ENCODE data around the gene QSOX2.

Gene QSOX2

DNA sequence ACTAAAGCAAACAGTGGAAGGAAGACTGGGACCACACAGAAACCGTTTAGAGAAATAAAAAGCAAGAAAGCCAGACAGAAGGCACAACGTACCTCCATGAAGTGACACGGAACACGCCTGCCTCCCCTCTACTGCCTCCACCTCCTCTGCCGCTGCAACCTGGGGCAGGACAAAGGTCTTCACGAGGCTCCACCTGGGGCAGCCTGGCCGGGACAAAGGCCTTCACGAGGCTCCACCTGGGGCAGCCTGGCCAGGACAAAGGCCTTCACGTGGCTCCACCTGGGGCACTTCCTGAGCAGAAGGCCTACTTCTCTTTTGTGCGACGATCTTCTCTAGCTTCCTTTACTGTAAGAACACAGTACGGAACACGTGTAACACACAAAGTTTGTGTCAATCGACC, 11.7 kb downstream of the QSOX2 start:
- Histone ChIP-seq H3K4me2 (ENCODE audit: low read length) (no peak overlapping the region), H4K20me1 (ENCODE audit: insufficient read depth, low read length) (no peaks in the 10 kb centered on the region)
- TF ChIP-seq EZH2 (IDR thresholded peaks at IDR 0.05; ENCODE audit: borderline replicate concordance, low read length) = no peak
- TF ChIP-seq, protein P1, sequence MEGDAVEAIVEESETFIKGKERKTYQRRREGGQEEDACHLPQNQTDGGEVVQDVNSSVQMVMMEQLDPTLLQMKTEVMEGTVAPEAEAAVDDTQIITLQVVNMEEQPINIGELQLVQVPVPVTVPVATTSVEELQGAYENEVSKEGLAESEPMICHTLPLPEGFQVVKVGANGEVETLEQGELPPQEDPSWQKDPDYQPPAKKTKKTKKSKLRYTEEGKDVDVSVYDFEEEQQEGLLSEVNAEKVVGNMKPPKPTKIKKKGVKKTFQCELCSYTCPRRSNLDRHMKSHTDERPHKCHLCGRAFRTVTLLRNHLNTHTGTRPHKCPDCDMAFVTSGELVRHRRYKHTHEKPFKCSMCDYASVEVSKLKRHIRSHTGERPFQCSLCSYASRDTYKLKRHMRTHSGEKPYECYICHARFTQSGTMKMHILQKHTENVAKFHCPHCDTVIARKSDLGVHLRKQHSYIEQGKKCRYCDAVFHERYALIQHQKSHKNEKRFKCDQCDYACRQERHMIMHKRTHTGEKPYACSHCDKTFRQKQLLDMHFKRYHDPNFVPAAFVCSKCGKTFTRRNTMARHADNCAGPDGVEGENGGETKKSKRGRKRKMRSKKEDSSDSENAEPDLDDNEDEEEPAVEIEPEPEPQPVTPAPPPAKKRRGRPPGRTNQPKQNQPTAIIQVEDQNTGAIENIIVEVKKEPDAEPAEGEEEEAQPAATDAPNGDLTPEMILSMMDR (IDR thresholded peaks at IDR 0.05; ENCODE audit: low read length) = no peak

DNA sequence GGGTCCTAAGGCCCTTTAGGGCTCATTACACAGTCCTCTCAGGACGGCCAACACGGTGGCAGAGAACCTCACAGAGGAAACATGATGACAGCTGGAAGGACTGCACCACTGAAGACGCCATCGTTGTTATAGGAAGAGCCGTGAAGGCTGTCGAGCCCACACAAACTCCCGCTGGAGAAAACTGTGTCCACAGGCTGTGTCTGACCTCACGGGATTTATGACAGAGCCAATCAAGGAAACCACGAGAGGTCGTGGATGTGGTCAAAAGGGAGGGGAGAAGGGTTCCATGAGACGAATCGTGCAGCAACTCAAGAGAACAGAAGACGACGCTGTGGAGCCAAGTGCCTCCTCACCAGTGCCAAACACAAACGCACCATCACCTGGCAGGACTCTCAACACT, 12.2 kb downstream of the QSOX2 start:
- no peak overlapping the region for H3K4me2 ChIP-seq (ENCODE audit: low read length)
- no peak overlapping the region for H3K4me3 ChIP-seq (ENCODE audit: low read depth, low read length, poor library complexity, severe bottlenecking)
- no peak overlapping the region for H2AFZ ChIP-seq (ENCODE audit: low read length)
- H3F3A ChIP-seq (ENCODE audit: insufficient read depth, low read length) = no peaks in the 10 kb centered on the region
- no peaks in the 10 kb centered on the region for H3K9me3 ChIP-seq (ENCODE audit: low read length)
- H3K4me1 ChIP-seq (ENCODE audit: insufficient read depth, low read length, severe bottlenecking) = peaks cover 44% of the 10 kb centered on the region
- H3K27me3 ChIP-seq (ENCODE audit: insufficient read depth, low read length) = no peaks in the 10 kb centered on the region
- H3K79me2 ChIP-seq (ENCODE audit: insufficient read depth, low read length) = peaks cover 9% of the 10 kb centered on the region
- H3K9ac ChIP-seq (ENCODE audit: low read length) = no peak overlapping the region; the same call in 1 of the 2 replicates
- H3K9me2 ChIP-seq (ENCODE audit: low read depth, low read length) = no peaks in the 10 kb centered on the region
- H4K20me1 ChIP-seq (ENCODE audit: insufficient read depth, low read length) = no peaks in the 10 kb centered on the region
- peak overlapping the region; percentile 61 for H3K27ac ChIP-seq (ENCODE audit: low read depth, low read length, poor library complexity, severe bottlenecking)
- TF ChIP-seq EZH2 (IDR thresholded peaks at IDR 0.05; ENCODE audit: borderline replicate concordance, low read length) = no peak
- TF ChIP-seq, protein P1 (IDR thresholded peaks at IDR 0.05; ENCODE audit: low read length) = no peak
- peaks cover 65% of the 10 kb centered on the region for H3K36me3 ChIP-seq (ENCODE audit: insufficient read depth, low read length)

More for the DNA sequence above, 11.7 kb downstream of the QSOX2 start:
- Histone ChIP-seq H3F3A (ENCODE audit: insufficient read depth, low read length) (no peaks in the 10 kb centered on the region), H2AFZ (ENCODE audit: low read length) (no peak overlapping the region), H3K36me3 (ENCODE audit: insufficient read depth, low read length) (peaks cover 69% of the 10 kb centered on the region), H3K27me3 (ENCODE audit: insufficient read depth, low read length) (no peaks in the 10 kb centered on the region), H3K9ac (ENCODE audit: low read length) (no peak overlapping the region; the same call in 1 of the 2 replicates), H3K27ac (ENCODE audit: low read depth, low read length, poor library complexity, severe bottlenecking) (peak overlapping the region; percentile 61), H3K9me2 (ENCODE audit: low read depth, low read length) (no peaks in the 10 kb centered on the region), H3K9me3 (ENCODE audit: low read length) (no peaks in the 10 kb centered on the region), H3K79me2 (ENCODE audit: insufficient read depth, low read length) (peaks cover 13% of the 10 kb centered on the region), H3K4me1 (ENCODE audit: insufficient read depth, low read length, severe bottlenecking) (peaks cover 44% of the 10 kb centered on the region), H3K4me3 (ENCODE audit: low read depth, low read length, poor library complexity, severe bottlenecking) (no peak overlapping the region)

DNA sequence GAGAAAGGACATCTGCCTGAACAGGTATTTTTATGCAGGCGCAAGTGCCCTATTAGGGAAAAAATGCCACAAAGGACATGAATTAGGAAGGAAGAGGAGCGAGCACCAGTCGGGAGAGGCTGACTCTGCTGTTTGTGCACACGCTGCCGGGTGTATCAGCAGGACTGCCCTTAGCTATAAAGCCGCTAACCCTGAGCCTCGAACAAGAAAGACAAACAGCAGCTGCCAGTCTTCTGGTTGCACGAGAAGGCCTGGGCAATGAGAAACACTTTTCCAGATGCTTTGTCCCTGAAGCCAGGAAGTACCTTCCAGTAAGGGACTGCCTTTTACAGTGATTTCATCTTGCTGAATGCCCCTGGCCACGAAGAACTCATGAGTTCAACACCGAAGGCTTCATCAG, 12.6 kb downstream of the QSOX2 start:
- H3K36me3 ChIP-seq (ENCODE audit: insufficient read depth, low read length) = peaks cover 68% of the 10 kb centered on the region
- no peak overlapping the region; the same call in 1 of the 2 replicates for H3K9ac ChIP-seq (ENCODE audit: low read length)
- H3K9me2 ChIP-seq (ENCODE audit: low read depth, low read length) = no peaks in the 10 kb centered on the region
- H3K4me2 ChIP-seq (ENCODE audit: low read length) = no peak overlapping the region
- H2AFZ ChIP-seq (ENCODE audit: low read length) = no peak overlapping the region
- H3K4me1 ChIP-seq (ENCODE audit: insufficient read depth, low read length, severe bottlenecking) = peaks cover 44% of the 10 kb centered on the region
- H3K4me3 ChIP-seq (ENCODE audit: low read depth, low read length, poor library complexity, severe bottlenecking) = no peak overlapping the region
- no peaks in the 10 kb centered on the region for H3K27me3 ChIP-seq (ENCODE audit: insufficient read depth, low read length)
- peak overlapping the region; percentile 61 for H3K27ac ChIP-seq (ENCODE audit: low read depth, low read length, poor library complexity, severe bottlenecking)
- no peak for TF ChIP-seq EZH2 (IDR thresholded peaks at IDR 0.05; ENCODE audit: borderline replicate concordance, low read length)
- TF ChIP-seq, protein P1 (IDR thresholded peaks at IDR 0.05; ENCODE audit: low read length) = no peak
- H3K9me3 ChIP-seq (ENCODE audit: low read length) = no peaks in the 10 kb centered on the region
- no peaks in the 10 kb centered on the region for H3F3A ChIP-seq (ENCODE audit: insufficient read depth, low read length)
- H3K79me2 ChIP-seq (ENCODE audit: insufficient read depth, low read length) = peaks cover 4% of the 10 kb centered on the region; the same call in 1 of the 2 replicates
- H4K20me1 ChIP-seq (ENCODE audit: insufficient read depth, low read length) = no peaks in the 10 kb centered on the region
